ENCODE measurements around the gene MOGAT1. TPM values are rescaled to one million over a fixed set of nuclear protein-coding genes. Genes with fewer than 3 reads are reported as not detected.

The MOGAT1 gene
- total and polyA plus RNA-seq, 2 of the 13 experiments (the other 11 are each of a cell fraction or from before 2014, with no cell fraction given), result 0.98 to 4.3 TPM

- TF ChIP-seq PCBP2 (optimal IDR thresholded peaks at IDR 0.05; ENCODE audit: low read depth, low read length, poor library complexity, severe bottlenecking), result no peak
- TF ChIP-seq DMTF1 (CRISPR knock-in tag; IDR thresholded peaks at IDR 0.05), result peak; percentile 100
- TF ChIP-seq ZNF275 (CRISPR knock-in tag; IDR thresholded peaks at IDR 0.05; ENCODE audit: borderline replicate concordance), result peak; percentile 82; the same call in 1 of the 2 replicates
- TF ChIP-seq HOXD1 (CRISPR knock-in tag; IDR thresholded peaks at IDR 0.05), result no peak
- TF ChIP-seq MXD1 (CRISPR knock-in tag; IDR thresholded peaks at IDR 0.05), result peak; percentile 99
- peak; percentile 95 for TF ChIP-seq SAP130 (CRISPR knock-in tag; IDR thresholded peaks at IDR 0.05; ENCODE audit: low read depth)
- TF ChIP-seq ZNF44 (CRISPR knock-in tag; IDR thresholded peaks at IDR 0.05), result peak; percentile 99
- peak; percentile 29; the same call in 1 of the 2 replicates for TF ChIP-seq MIER3 (CRISPR knock-in tag; IDR thresholded peaks at IDR 0.05; ENCODE audit: borderline replicate concordance)
- peak; percentile 90; the same call in 1 of the 2 replicates for TF ChIP-seq ZNF563 (CRISPR knock-in tag; IDR thresholded peaks at IDR 0.05)
- 0 out of 2 replicates have a peak, but pooled peaks have one; percentile 88 for TF ChIP-seq ATRX (CRISPR knock-in tag; IDR thresholded peaks at IDR 0.05; ENCODE audit: borderline replicate concordance)
- no peak for TF ChIP-seq SYNCRIP (IDR thresholded peaks at IDR 0.05; ENCODE audit: insufficient read depth, low read depth, low read length)
- TF ChIP-seq ZBTB25 (CRISPR knock-in tag; IDR thresholded peaks at IDR 0.05), result no peak
- no peak for TF ChIP-seq ZNF577 (CRISPR knock-in tag; IDR thresholded peaks at IDR 0.05; ENCODE audit: borderline replicate concordance, low read depth)
- no peak for TF ChIP-seq MAFG (CRISPR knock-in tag; IDR thresholded peaks at IDR 0.05)
- no peak for TF ChIP-seq TEAD2 (CRISPR knock-in tag; IDR thresholded peaks at IDR 0.05)
- TF ChIP-seq CEBPG (CRISPR knock-in tag; IDR thresholded peaks at IDR 0.05), result 0 out of 2 replicates have a peak, but pooled peaks have one; percentile 10
- TF ChIP-seq ZBTB14 (CRISPR knock-in tag; IDR thresholded peaks at IDR 0.05), result no peak
- no peak for TF ChIP-seq CERS6 (CRISPR knock-in tag; IDR thresholded peaks at IDR 0.05)
- TF ChIP-seq FOXK2 (IDR thresholded peaks at IDR 0.05), result peak; percentile 34; the same call in 1 of the 2 replicates
- TF ChIP-seq ETV5 (CRISPR knock-in tag; IDR thresholded peaks at IDR 0.05; ENCODE audit: borderline replicate concordance), result peak; percentile 39
- no peak; the same call in 1 of the 2 replicates for TF ChIP-seq ZNF441 (CRISPR knock-in tag; IDR thresholded peaks at IDR 0.05; ENCODE audit: borderline replicate concordance)
Measured at GRCh38 chr2:222655787-222656525, 15.5 kb upstream of the MOGAT1 start, which contains the start of gene FARSB (continued).

All from HepG2 (cell line).